ENCODE results near the gene SHKBP1. TPM values are rescaled to one million over a fixed set of nuclear protein-coding genes. Genes with fewer than 3 reads are reported as not detected.

Gene SHKBP1
- total and polyA plus RNA-seq, 2 donors (not counting 1 experiment from before 2014, with no cell fraction given) = 179 to 227 TPM

- TF ChIP-seq EZH2 (IDR thresholded peaks at IDR 0.05; ENCODE audit: borderline replicate concordance, insufficient read depth, low read depth, low read length, poor library complexity, severe bottlenecking) (peak; percentile 46), CTCF (IDR thresholded peaks at IDR 0.05) (no peak)
- intact Hi-C loops (cut with micrococcal nuclease) = no loop called here
- ChIA-PET CTCF (interaction anchor here (1.0 to 1.1 kb wide), 2 partner anchors 26 to 66 kb away, joined by 3 read pairs; no protein-coding TSS in a partner anchor), POLR2A (no interaction called here)
- peak; percentile 44 for DNase-seq
- Histone ChIP-seq H3K27me3 (replicated peaks in 1 of 4; ENCODE audit: control extremely low read depth in 1 of 4, control insufficient read depth in 3 of 4, insufficient read depth in 4 of 4, low read length in 3 of 4) (peaks cover 0 to 44% (median 25%) of the 10 kb centered on the region in 4 experiments), H3K9me3 (ENCODE audit: control extremely low read depth in 1 of 3, control insufficient read depth in 2 of 3, insufficient read depth in 1 of 3, low read length in 2 of 3) (peaks cover 0 to 8% (median 0%) of the 10 kb centered on the region in 3 donors), H4K20me1 (ENCODE audit: control insufficient read depth, insufficient read depth, low read length, poor library complexity, severe bottlenecking) (no peaks in the 10 kb centered on the region), H3K27ac (ENCODE audit: low read length in 2 of 2) (no peak overlapping the region), H3K4me3 (ENCODE audit: control extremely low read depth in 1 of 5, extremely low read depth in 1 of 5, insufficient read depth in 1 of 5, low read depth in 2 of 5, low read length in 4 of 5) (peak overlapping the region in 3 of 5 experiments; percentile 33 to 48 (median 34)), H3K4me2 (replicated peaks; ENCODE audit: low read depth, low read length, poor library complexity, severe bottlenecking) (peak overlapping the region; percentile 79), H3K79me2 (ENCODE audit: control insufficient read depth, insufficient read depth, low read length) (no peaks in the 10 kb centered on the region), H2AFZ (ENCODE audit: insufficient read depth, low read depth, low read length, poor library complexity, severe bottlenecking) (peak overlapping the region; percentile 74), H3K36me3 (replicated peaks in 1 of 2; ENCODE audit: control extremely low read depth in 1 of 2, control insufficient read depth in 1 of 2, extremely low read depth in 1 of 2, insufficient read depth in 2 of 2, low read length in 1 of 2) (no peaks in the 10 kb centered on the region), H3K9ac (ENCODE audit: low read length) (peak overlapping the region; percentile 41), H3K4me1 (ENCODE audit: control insufficient read depth in 2 of 2, insufficient read depth in 2 of 2, low read length in 2 of 2) (peaks cover 24 to 27% of the 10 kb centered on the region in 2 donors)
- peaks cover 14% of the 10 kb centered on the region for H3K27me3 Mint-ChIP-seq
- H3K27ac Mint-ChIP-seq = peak overlapping the region; percentile 20
- H3K4me1 Mint-ChIP-seq = peaks cover 17% of the 10 kb centered on the region
- WGBS (ENCODE audit: insufficient coverage) = 15% methylated on average over 69 of the region's 70 CpGs
- no peaks in the 10 kb centered on the region for H3K9me3 Mint-ChIP-seq (ENCODE audit: insufficient read depth)
- peak overlapping the region; percentile 56 for H3K4me3 Mint-ChIP-seq
- no peak for ATAC-seq (ENCODE audit: low read depth)
Measured at GRCh38 chr19:40567750-40568494, 8.8 kb upstream of the SHKBP1 start.
